Mucosa of stomach (tissue), 1 donor: ENCODE results near the gene NXPE3.

ENCODE experiments used
- H3K27me3 ChIP-seq: one replicate; pipeline ENCODE4 v1.7.0; 2013; ENCODE audit warnings: mild to moderate bottlenecking, low read length; ENCODE audit not compliant: control insufficient read depth, insufficient read depth
- H3K36me3 ChIP-seq: one replicate; pipeline ENCODE4 v1.7.0; 2013; ENCODE audit warnings: low read length; ENCODE audit not compliant: control insufficient read depth, insufficient read depth
- H3K4me1 ChIP-seq: one replicate; pipeline ENCODE4 v1.7.0; 2013; ENCODE audit warnings: mild to moderate bottlenecking, low read length; ENCODE audit not compliant: control insufficient read depth, insufficient read depth
- H3K4me3 ChIP-seq: one replicate; pipeline ENCODE4 v1.7.0; 2013; ENCODE audit warnings: low read length
- H3K9ac ChIP-seq: one replicate; pipeline ENCODE4 v1.7.0; 2013; ENCODE audit warnings: mild to moderate bottlenecking, low read length, moderate library complexity
- H3K9me3 ChIP-seq: one replicate; pipeline ENCODE4 v1.7.0; 2013; ENCODE audit warnings: mild to moderate bottlenecking, low read length, moderate library complexity; ENCODE audit not compliant: control insufficient read depth
- donor health status: Pancreatic carcinoma.

NXPE3 gene

GRCh38 chr3:101850246-101851051 lies 71.4 kb downstream of the NXPE3 start:
- peaks cover 16% of the 10 kb centered on the region for H3K36me3 ChIP-seq
- peak overlapping the region; percentile 97 for H3K9ac ChIP-seq
- H3K4me1 ChIP-seq = peaks cover 41% of the 10 kb centered on the region
- H3K27me3 ChIP-seq = no peaks in the 10 kb centered on the region
- no peaks in the 10 kb centered on the region for H3K9me3 ChIP-seq
- H3K4me3 ChIP-seq = peak overlapping the region; percentile 82

- H3K9ac ChIP-seq = peak overlapping the region; percentile 97
- peak overlapping the region; percentile 82 for H3K4me3 ChIP-seq
- H3K4me1 ChIP-seq = peaks cover 45% of the 10 kb centered on the region
- no peaks in the 10 kb centered on the region for H3K27me3 ChIP-seq
- no peaks in the 10 kb centered on the region for H3K9me3 ChIP-seq
- H3K36me3 ChIP-seq = peaks cover 20% of the 10 kb centered on the region
Observed at GRCh38 chr3:101851072-101851770, 72.2 kb downstream of the NXPE3 start.

GRCh38 chr3:101851850-101852714 lies 73.1 kb downstream of the NXPE3 start:
- Histone ChIP-seq H3K27me3 (no peaks in the 10 kb centered on the region), H3K9ac (peak overlapping the region; percentile 97), H3K4me3 (peak overlapping the region; percentile 82), H3K4me1 (peaks cover 45% of the 10 kb centered on the region), H3K36me3 (peaks cover 21% of the 10 kb centered on the region), H3K9me3 (no peaks in the 10 kb centered on the region)

- H3K4me1 ChIP-seq = peaks cover 39% of the 10 kb centered on the region
Observed at GRCh38 chr3:101852983-101853840, 74.2 kb downstream of the NXPE3 start.

GRCh38 chr3:101853982-101854381 lies 75.0 kb downstream of the NXPE3 start:
- no peaks in the 10 kb centered on the region for H3K27me3 ChIP-seq
- peaks cover 27% of the 10 kb centered on the region for H3K36me3 ChIP-seq
- H3K4me3 ChIP-seq = no peak overlapping the region
- H3K9ac ChIP-seq = no peak overlapping the region
- peaks cover 36% of the 10 kb centered on the region for H3K4me1 ChIP-seq
- no peaks in the 10 kb centered on the region for H3K9me3 ChIP-seq

More at GRCh38 chr3:101852983-101853840, 74.2 kb downstream of the NXPE3 start:
- Histone ChIP-seq H3K9ac (peak overlapping the region; percentile 97), H3K27me3 (no peaks in the 10 kb centered on the region), H3K4me3 (no peak overlapping the region), H3K36me3 (peaks cover 27% of the 10 kb centered on the region), H3K9me3 (no peaks in the 10 kb centered on the region)

GRCh38 chr3:101854608-101855304 lies 75.7 kb downstream of the NXPE3 start:
- H3K36me3 ChIP-seq = peaks cover 27% of the 10 kb centered on the region
- no peaks in the 10 kb centered on the region for H3K9me3 ChIP-seq
- peaks cover 36% of the 10 kb centered on the region for H3K4me1 ChIP-seq
- H3K27me3 ChIP-seq = no peaks in the 10 kb centered on the region
- H3K9ac ChIP-seq = peak overlapping the region; percentile 23
- no peak overlapping the region for H3K4me3 ChIP-seq

- peak overlapping the region; percentile 26 for H3K9ac ChIP-seq
- peaks cover 36% of the 10 kb centered on the region for H3K4me1 ChIP-seq
- H3K4me3 ChIP-seq = peak overlapping the region; percentile 3
- no peaks in the 10 kb centered on the region for H3K9me3 ChIP-seq
- no peaks in the 10 kb centered on the region for H3K27me3 ChIP-seq
- peaks cover 27% of the 10 kb centered on the region for H3K36me3 ChIP-seq
Observed at GRCh38 chr3:101857301-101857741, 78.3 kb downstream of the NXPE3 start.

GRCh38 chr3:101858464-101859030 lies 79.5 kb downstream of the NXPE3 start:
- no peaks in the 10 kb centered on the region for H3K9me3 ChIP-seq
- H3K9ac ChIP-seq = peak overlapping the region; percentile 6
- no peaks in the 10 kb centered on the region for H3K27me3 ChIP-seq
- H3K4me3 ChIP-seq = no peak overlapping the region
- H3K4me1 ChIP-seq = peaks cover 28% of the 10 kb centered on the region
- peaks cover 22% of the 10 kb centered on the region for H3K36me3 ChIP-seq

GRCh38 chr3:101859882-101860448 lies 81.0 kb downstream of the NXPE3 start:
- H3K4me1 ChIP-seq = peaks cover 23% of the 10 kb centered on the region
- H3K4me3 ChIP-seq = no peak overlapping the region
- no peaks in the 10 kb centered on the region for H3K27me3 ChIP-seq
- H3K9me3 ChIP-seq = no peaks in the 10 kb centered on the region
- peaks cover 16% of the 10 kb centered on the region for H3K36me3 ChIP-seq
- H3K9ac ChIP-seq = no peak overlapping the region

GRCh38 chr3:101861212-101861788 lies 82.3 kb downstream of the NXPE3 start:
- Histone ChIP-seq H3K9me3 (no peaks in the 10 kb centered on the region), H3K4me1 (peaks cover 20% of the 10 kb centered on the region), H3K27me3 (no peaks in the 10 kb centered on the region), H3K4me3 (no peak overlapping the region), H3K36me3 (peaks cover 7% of the 10 kb centered on the region), H3K9ac (no peak overlapping the region)
